Endometrial microvascular endothelial cells (primary cell): ENCODE measurements around the gene HNRNPU. TPM values are rescaled to one million over a fixed set of nuclear protein-coding genes. Genes with fewer than 3 reads are reported as not detected.

Experiments
- in situ Hi-C: cut with HindIII; loops from 2 replicates; pipeline ENCODE4 v1.10.0; 2017; ENCODE audit warnings: low sequenced_read_pairs, low pct_unique_long_range_greater_than_20kb; ENCODE audit errors: inconsistent ontology term
- total RNA-seq: library from RNA; depleted of rRNA; stranded (reverse); fragments of >200 nt; gene quantifications from one replicate; pipeline ENCODE4 v1.2.3, GENCODE V29; 2015; ENCODE audit errors: inconsistent ontology term

The HNRNPU gene
- total RNA-seq, 1 donor from 2014 or later = 396 TPM

- in situ Hi-C loops = no loop called here
Measured at GRCh38 chr1:244844155-244845121, 19.9 kb downstream of the HNRNPU start.

- in situ Hi-C loops = no loop called here
Measured at GRCh38 chr1:244843148-244843978, 21.0 kb downstream of the HNRNPU start.

GRCh38 chr1:244841273-244841927 is 22.9 kb downstream of the HNRNPU start:
- in situ Hi-C loops = no loop called here

GRCh38 chr1:244840219-244840794 is 24.0 kb downstream of the HNRNPU start:
- in situ Hi-C loops = no loop called here

- in situ Hi-C loops = loop anchor here (10.0 kb wide), 1 partner anchor 205 kb away; no protein-coding TSS in a partner anchor
Measured at GRCh38 chr1:244839656-244840055, 24.7 kb downstream of the HNRNPU start.

GRCh38 chr1:244837597-244838258 is 26.6 kb downstream of the HNRNPU start:
- in situ Hi-C loops = loop anchor here (10.0 kb wide), 1 partner anchor 207 kb away; no protein-coding TSS in a partner anchor

- in situ Hi-C loops = loop anchor here (10.0 kb wide), 1 partner anchor 208 kb away; no protein-coding TSS in a partner anchor
Measured at GRCh38 chr1:244836584-244836983, 27.8 kb downstream of the HNRNPU start.

- in situ Hi-C loops = loop anchor here (10.0 kb wide), 1 partner anchor 209 kb away; no protein-coding TSS in a partner anchor
Measured at GRCh38 chr1:244836135-244836521, 28.2 kb downstream of the HNRNPU start.

- in situ Hi-C loops = loop anchor here (10.0 kb wide), 1 partner anchor 209 kb away; no protein-coding TSS in a partner anchor
Measured at GRCh38 chr1:244835276-244836134, 28.8 kb downstream of the HNRNPU start, which contains the start of gene COX20. Gene COX20 (plus strand): TSS chr1:244835658. CDS start chr1:244835715, 57 bp downstream.

GRCh38 chr1:244834543-244835275 is 29.6 kb downstream of the HNRNPU start:
- in situ Hi-C loops = loop anchor here (10.0 kb wide), 1 partner anchor 210 kb away; no protein-coding TSS in a partner anchor

GRCh38 chr1:244833734-244834542 is 30.4 kb downstream of the HNRNPU start:
- in situ Hi-C loops = loop anchor here (10.0 kb wide), 1 partner anchor 211 kb away; no protein-coding TSS in a partner anchor

GRCh38 chr1:244833260-244833659 is 31.1 kb downstream of the HNRNPU start:
- in situ Hi-C loops = loop anchor here (10.0 kb wide), 1 partner anchor 212 kb away; no protein-coding TSS in a partner anchor

GRCh38 chr1:244830639-244831038 is 33.7 kb downstream of the HNRNPU start:
- in situ Hi-C loops = loop anchor here (10.0 kb wide), 1 partner anchor 214 kb away; no protein-coding TSS in a partner anchor

GRCh38 chr1:244826712-244827111 is 37.6 kb downstream of the HNRNPU start:
- in situ Hi-C loops = no loop called here

GRCh38 chr1:244822878-244823277 is 41.5 kb downstream of the HNRNPU start:
- in situ Hi-C loops = no loop called here
